Smooth muscle cell of bladder (primary cell): ENCODE data around the gene NDST4. TPM values are rescaled to one million over a fixed set of nuclear protein-coding genes. Genes with fewer than 3 reads are reported as not detected.

Experiments
- total RNA-seq: library from RNA; depleted of rRNA; stranded (reverse); fragments of >200 nt; gene quantifications from 2 replicates; pipeline ENCODE4 v1.2.3, GENCODE V29; 2014

NDST4 gene
- total RNA-seq = not detected in 2 replicates

GRCh38 chr4:115113506-115114106, at the start of gene NDST4:
NDST4 (minus strand) TSS chr4:115113620; CDS start chr4:115077036, 36,584 bp downstream.

